Measurements from ENCODE around the gene TRIM44. TPM values are rescaled to one million over a fixed set of nuclear protein-coding genes. Genes with fewer than 3 reads are reported as not detected.
"Not testable (repeated sequence)": the region's sequence is repeated elsewhere in the genome, so short reads cannot be mapped to it uniquely, and the experiment has no call there.

The TRIM44 gene
- total RNA-seq, 2 experiments from 2014 or later, result 11.3 to 19.9 TPM

DNA sequence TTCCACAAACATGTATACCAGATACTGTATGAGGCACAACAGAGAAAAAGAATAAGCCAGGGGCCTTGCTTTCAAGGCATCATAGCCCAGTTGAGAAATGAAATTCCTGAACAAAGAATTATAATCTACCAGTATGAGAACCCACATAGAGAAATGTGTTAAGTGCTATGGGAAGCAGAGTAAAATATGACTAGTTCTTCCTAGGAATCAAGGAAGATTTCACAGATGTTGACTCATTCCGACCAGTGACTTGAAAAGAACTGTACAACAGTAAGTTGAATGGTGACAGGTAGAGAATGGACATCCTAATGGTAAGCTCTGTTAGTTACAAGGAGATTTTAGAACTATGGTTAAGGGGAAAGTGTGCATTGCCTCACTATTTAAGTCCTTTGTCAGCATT lies 102.6 kb downstream of the TRIM44 start:
- BruUV-seq (replicated peaks), result no TSS peak

DNA sequence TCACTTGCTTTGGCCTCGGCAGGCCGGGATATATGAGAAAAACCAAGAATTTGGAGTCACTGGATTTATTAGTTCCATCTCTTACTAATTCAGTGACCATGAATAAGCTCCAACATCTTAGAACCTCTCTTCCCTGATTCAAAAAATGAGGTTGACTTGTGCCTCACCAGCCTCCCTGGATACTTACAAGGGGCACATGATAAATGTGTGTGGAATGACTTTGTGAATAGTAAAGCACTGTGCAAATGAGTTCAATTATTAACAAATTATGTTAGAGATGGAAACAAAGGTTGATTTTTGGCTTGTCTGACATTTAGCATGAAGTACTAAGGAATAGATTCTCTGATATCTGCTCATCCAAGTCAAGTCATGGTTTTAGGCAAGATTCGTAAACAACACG lies 104.1 kb downstream of the TRIM44 start:
- no peak overlapping the region for H3K27ac ChIP-seq (ENCODE audit: low read depth, low read length, poor library complexity, severe bottlenecking)
- no peak for TF ChIP-seq EZH2phosphoT487 (IDR thresholded peaks at IDR 0.05; ENCODE audit: borderline replicate concordance, low read depth, low read length)
- TF ChIP-seq, protein P1, sequence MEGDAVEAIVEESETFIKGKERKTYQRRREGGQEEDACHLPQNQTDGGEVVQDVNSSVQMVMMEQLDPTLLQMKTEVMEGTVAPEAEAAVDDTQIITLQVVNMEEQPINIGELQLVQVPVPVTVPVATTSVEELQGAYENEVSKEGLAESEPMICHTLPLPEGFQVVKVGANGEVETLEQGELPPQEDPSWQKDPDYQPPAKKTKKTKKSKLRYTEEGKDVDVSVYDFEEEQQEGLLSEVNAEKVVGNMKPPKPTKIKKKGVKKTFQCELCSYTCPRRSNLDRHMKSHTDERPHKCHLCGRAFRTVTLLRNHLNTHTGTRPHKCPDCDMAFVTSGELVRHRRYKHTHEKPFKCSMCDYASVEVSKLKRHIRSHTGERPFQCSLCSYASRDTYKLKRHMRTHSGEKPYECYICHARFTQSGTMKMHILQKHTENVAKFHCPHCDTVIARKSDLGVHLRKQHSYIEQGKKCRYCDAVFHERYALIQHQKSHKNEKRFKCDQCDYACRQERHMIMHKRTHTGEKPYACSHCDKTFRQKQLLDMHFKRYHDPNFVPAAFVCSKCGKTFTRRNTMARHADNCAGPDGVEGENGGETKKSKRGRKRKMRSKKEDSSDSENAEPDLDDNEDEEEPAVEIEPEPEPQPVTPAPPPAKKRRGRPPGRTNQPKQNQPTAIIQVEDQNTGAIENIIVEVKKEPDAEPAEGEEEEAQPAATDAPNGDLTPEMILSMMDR (conservative IDR thresholded peaks at IDR 0.05; ENCODE audit: low read length), result no peak

More for the DNA sequence above, 102.6 kb downstream of the TRIM44 start:
- no peaks in the 10 kb centered on the region for H3K4me1 ChIP-seq (ENCODE audit: insufficient read depth, low read length, poor library complexity, severe bottlenecking)
- no peak for DNase-seq (ENCODE audit: low spot score)
- no peak overlapping the region for H3K27ac ChIP-seq (ENCODE audit: low read depth, low read length, poor library complexity, severe bottlenecking)
- intact Hi-C loops (cut with micrococcal nuclease; ENCODE audit: unreplicated experiment), result no loop called here
- H3K36me3 ChIP-seq (ENCODE audit: insufficient read depth, low read length), result no peaks in the 10 kb centered on the region
- H4K20me1 ChIP-seq (ENCODE audit: insufficient read depth, low read length), result no peaks in the 10 kb centered on the region
- no peaks in the 10 kb centered on the region for H3K9me2 ChIP-seq (ENCODE audit: insufficient read depth, low read length)
- H3K79me2 ChIP-seq (ENCODE audit: insufficient read depth, low read depth, low read length), result no peaks in the 10 kb centered on the region
- no peak overlapping the region for H3K4me3 ChIP-seq (ENCODE audit: low read depth, low read length, poor library complexity, severe bottlenecking)
- ChIA-PET CTCF (ENCODE audit: unreplicated experiment) (no interaction called here), POLR2A (interaction anchor here (0.6 kb wide), 1 partner anchor 373 kb away, joined by 5 read pairs; no protein-coding TSS in a partner anchor)
- no peak overlapping the region for H3K4me2 ChIP-seq (ENCODE audit: low read length)
- H2AFZ ChIP-seq (ENCODE audit: low read length), result no peak overlapping the region
- TF ChIP-seq, protein P1 (conservative IDR thresholded peaks at IDR 0.05; ENCODE audit: low read length), result no peak
- TF ChIP-seq EZH2phosphoT487 (IDR thresholded peaks at IDR 0.05; ENCODE audit: borderline replicate concordance, low read depth, low read length), result no peak
- H3K9me3 ChIP-seq (ENCODE audit: low read length), result no peaks in the 10 kb centered on the region

DNA sequence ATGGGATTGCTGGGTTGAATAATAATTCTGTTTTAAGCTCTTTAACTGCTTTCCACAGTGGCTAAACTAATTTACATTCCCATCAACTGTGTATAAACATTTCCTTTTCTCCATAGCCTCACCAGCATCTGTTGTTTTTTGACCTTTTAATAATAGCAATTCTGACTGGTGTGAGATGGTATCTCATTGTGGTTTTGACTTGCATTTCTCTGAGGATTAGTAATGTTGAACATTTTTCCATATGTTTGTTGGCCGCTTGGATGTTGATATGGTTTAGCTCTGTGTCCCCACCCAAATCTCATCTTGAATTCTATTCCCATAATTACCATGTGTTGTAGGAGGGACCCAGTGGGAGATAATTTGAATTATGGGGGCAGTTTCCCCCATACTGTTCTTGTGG lies 107.8 kb downstream of the TRIM44 start:
- CTCF ChIA-PET (ENCODE audit: unreplicated experiment); H3K9me2 ChIP-seq (ENCODE audit: insufficient read depth, low read length); DNase-seq (ENCODE audit: low spot score); H3K79me2 ChIP-seq (ENCODE audit: insufficient read depth, low read depth, low read length); intact Hi-C loops (cut with micrococcal nuclease; ENCODE audit: unreplicated experiment); BruUV-seq (replicated peaks); H2AFZ ChIP-seq (ENCODE audit: low read length); H3K9me3 ChIP-seq (ENCODE audit: low read length); H4K20me1 ChIP-seq (ENCODE audit: insufficient read depth, low read length); H3K27ac ChIP-seq (ENCODE audit: low read depth, low read length, poor library complexity, severe bottlenecking); POLR2A ChIA-PET; H3K36me3 ChIP-seq (ENCODE audit: insufficient read depth, low read length); H3K4me3 ChIP-seq (ENCODE audit: low read depth, low read length, poor library complexity, severe bottlenecking); H3K4me1 ChIP-seq (ENCODE audit: insufficient read depth, low read length, poor library complexity, severe bottlenecking); H3K4me2 ChIP-seq (ENCODE audit: low read length): not testable (repeated sequence)

More for the DNA sequence above, 104.1 kb downstream of the TRIM44 start:
- intact Hi-C loops (cut with micrococcal nuclease; ENCODE audit: unreplicated experiment), result no loop called here
- Histone ChIP-seq H3K36me3 (ENCODE audit: insufficient read depth, low read length) (no peaks in the 10 kb centered on the region), H3K4me2 (ENCODE audit: low read length) (no peak overlapping the region), H3K9me3 (ENCODE audit: low read length) (no peaks in the 10 kb centered on the region), H3K79me2 (ENCODE audit: insufficient read depth, low read depth, low read length) (no peaks in the 10 kb centered on the region), H3K9me2 (ENCODE audit: insufficient read depth, low read length) (no peaks in the 10 kb centered on the region), H3K4me3 (ENCODE audit: low read depth, low read length, poor library complexity, severe bottlenecking) (no peak overlapping the region), H3K4me1 (ENCODE audit: insufficient read depth, low read length, poor library complexity, severe bottlenecking) (no peaks in the 10 kb centered on the region), H2AFZ (ENCODE audit: low read length) (no peak overlapping the region), H4K20me1 (ENCODE audit: insufficient read depth, low read length) (no peaks in the 10 kb centered on the region)
- POLR2A ChIA-PET, result no interaction called here
- CTCF ChIA-PET (ENCODE audit: unreplicated experiment), result no interaction called here
- DNase-seq (ENCODE audit: low spot score), result no peak
- BruUV-seq (replicated peaks), result no TSS peak
